ENCODE results near the gene ARHGAP26. TPM values are rescaled to one million over a fixed set of nuclear protein-coding genes. Genes with fewer than 3 reads are reported as not detected.

ARHGAP26 gene
- total and polyA plus RNA-seq, 2 donors (not counting 3 experiments of a cell fraction or from before 2014, with no cell fraction given), result 3.1 to 16.2 TPM

DNA sequence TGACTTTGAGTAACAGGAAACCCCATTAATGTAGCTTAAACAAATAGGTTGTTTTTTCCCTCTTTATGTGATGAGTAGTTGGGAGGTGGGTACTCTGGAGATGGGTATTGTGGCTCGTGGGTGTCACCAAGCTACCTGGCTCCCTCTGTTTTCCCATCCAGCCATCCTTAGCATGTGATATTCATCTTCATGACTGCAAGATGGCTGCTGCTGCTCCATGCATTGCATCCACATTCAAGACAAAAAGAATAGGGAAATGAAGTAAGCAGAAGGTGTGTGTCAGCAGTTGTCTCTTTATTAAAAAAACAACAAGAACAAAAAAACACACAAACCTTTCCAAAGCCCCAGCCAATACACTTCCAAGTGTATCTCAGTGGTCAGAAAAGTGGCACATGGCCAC, 6.5 kb upstream of the ARHGAP26 start:
- ChIA-PET CTCF (interaction anchor here (0.9 to 2.5 kb wide), 7 partner anchors 9 to 125 kb away, joined by 3 to 7 read pairs (median 3); no protein-coding TSS in a partner anchor), POLR2A (no interaction called here)
- no peak for FAIRE-seq
- TF ChIP-seq POLR2A (IDR thresholded peaks at IDR 0.05; ENCODE audit: low read depth, low read length), result no peak
- no peak for TF ChIP-seq EZH2 (IDR thresholded peaks at IDR 0.05; ENCODE audit: borderline replicate concordance, low read depth, low read length, severe bottlenecking)
- no peak for TF ChIP-seq JUN (IDR thresholded peaks at IDR 0.05; ENCODE audit: borderline replicate concordance, insufficient read depth, insufficient read length, low read depth)
- no peak for TF ChIP-seq FOS (IDR thresholded peaks at IDR 0.05; ENCODE audit: borderline replicate concordance, insufficient read depth, low read length)
- TF ChIP-seq, protein P1, sequence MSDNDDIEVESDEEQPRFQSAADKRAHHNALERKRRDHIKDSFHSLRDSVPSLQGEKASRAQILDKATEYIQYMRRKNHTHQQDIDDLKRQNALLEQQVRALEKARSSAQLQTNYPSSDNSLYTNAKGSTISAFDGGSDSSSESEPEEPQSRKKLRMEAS (IDR thresholded peaks at IDR 0.05; ENCODE audit: insufficient read depth, insufficient read length), result no peak
- no peak for TF ChIP-seq GATA2 (IDR thresholded peaks at IDR 0.05; ENCODE audit: insufficient read depth, insufficient read length, low read depth, low read length)
- no peaks in the 10 kb centered on the region for H3K9me3 ChIP-seq (replicated peaks; ENCODE audit: control insufficient read depth, insufficient read depth, low read length)
- no peaks in the 10 kb centered on the region for H3K36me3 ChIP-seq (ENCODE audit: control insufficient read depth in 2 of 2, extremely low read depth in 1 of 2, insufficient read depth in 2 of 2, low read length in 2 of 2)
- H3K9ac ChIP-seq (replicated peaks; ENCODE audit: extremely low read depth, insufficient read depth, low read length), result no peak overlapping the region
- intact Hi-C loops (cut with micrococcal nuclease) (no loop called here), dilution Hi-C loops (cut with MboI; ENCODE audit: extremely low pct_ligation_motif_present, low sequenced_read_pairs) (no loop called here)
- no peaks in the 10 kb centered on the region for H3K4me1 ChIP-seq (ENCODE audit: control insufficient read depth, extremely low read depth, insufficient read depth, low read length)
- no peak overlapping the region for H3K27ac ChIP-seq (ENCODE audit: insufficient read depth, low read depth, low read length)
- no peaks in the 10 kb centered on the region for H4K20me1 ChIP-seq (replicated peaks; ENCODE audit: control insufficient read depth, extremely low read depth, insufficient read depth, low read length)
- no peaks in the 10 kb centered on the region for H3K79me2 ChIP-seq (ENCODE audit: control insufficient read depth, insufficient read depth, low read length)
- no peak overlapping the region for H2AFZ ChIP-seq (ENCODE audit: low read depth, low read length)
- no TSS peak for BruUV-seq (replicated peaks)
- H3K4me2 ChIP-seq (ENCODE audit: insufficient read depth, low read length), result no peak overlapping the region
- H3K4me3 ChIP-seq (replicated peaks in 1 of 3; ENCODE audit: insufficient read depth in 1 of 3, low read depth in 1 of 3, low read length in 3 of 3), result no peak overlapping the region
- DNase-seq (ENCODE audit: low read depth, low spot score), result no peak
- no peaks in the 10 kb centered on the region for H3K27me3 ChIP-seq (ENCODE audit: control insufficient read depth in 2 of 2, insufficient read depth in 2 of 2, low read length in 2 of 2)
- no peaks in the 10 kb centered on the region for H3K9me1 ChIP-seq (replicated peaks; ENCODE audit: control insufficient read depth, extremely low read depth, insufficient read depth, low read length)

DNA sequence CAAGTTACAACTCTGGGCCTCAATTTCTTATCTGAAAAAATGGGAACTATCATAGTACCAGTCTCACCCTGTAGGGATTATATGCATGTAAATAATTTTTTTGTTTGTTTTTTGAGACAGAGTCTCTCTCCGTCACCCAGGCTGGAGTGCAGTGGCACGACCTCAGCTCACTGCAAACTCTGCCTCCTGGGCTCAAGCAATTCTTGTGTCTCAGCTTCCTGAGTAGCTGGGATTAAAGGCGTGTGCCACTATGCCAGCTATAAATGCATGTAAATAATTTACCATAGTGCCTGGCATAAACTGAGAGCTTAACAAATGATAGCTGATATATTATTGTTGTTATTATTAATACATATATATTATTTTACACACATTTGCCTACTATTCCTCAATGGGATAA, 3.0 kb upstream of the ARHGAP26 start:
- no peak for TF ChIP-seq POLR2A (IDR thresholded peaks at IDR 0.05; ENCODE audit: low read depth, low read length)
- TF ChIP-seq, protein P1 (IDR thresholded peaks at IDR 0.05; ENCODE audit: insufficient read depth, insufficient read length), result no peak
- TF ChIP-seq JUN (IDR thresholded peaks at IDR 0.05; ENCODE audit: borderline replicate concordance, insufficient read depth, insufficient read length, low read depth), result no peak
- POLR2A ChIA-PET, result no interaction called here
- no peak for FAIRE-seq
- intact Hi-C loops (cut with micrococcal nuclease) (no loop called here), dilution Hi-C loops (cut with MboI; ENCODE audit: extremely low pct_ligation_motif_present, low sequenced_read_pairs) (no loop called here)
- Histone ChIP-seq H3K4me1 (ENCODE audit: control insufficient read depth, extremely low read depth, insufficient read depth, low read length) (peaks cover 10% of the 10 kb centered on the region), H3K4me3 (replicated peaks in 1 of 3; ENCODE audit: insufficient read depth in 1 of 3, low read depth in 1 of 3, low read length in 3 of 3) (no peak overlapping the region), H3K9me3 (replicated peaks; ENCODE audit: control insufficient read depth, insufficient read depth, low read length) (no peaks in the 10 kb centered on the region), H3K9ac (replicated peaks; ENCODE audit: extremely low read depth, insufficient read depth, low read length) (no peak overlapping the region), H3K27ac (ENCODE audit: insufficient read depth, low read depth, low read length) (no peak overlapping the region), H3K27me3 (ENCODE audit: control insufficient read depth in 2 of 2, insufficient read depth in 2 of 2, low read length in 2 of 2) (no peaks in the 10 kb centered on the region), H3K79me2 (ENCODE audit: control insufficient read depth, insufficient read depth, low read length) (no peaks in the 10 kb centered on the region), H4K20me1 (replicated peaks; ENCODE audit: control insufficient read depth, extremely low read depth, insufficient read depth, low read length) (no peaks in the 10 kb centered on the region), H2AFZ (ENCODE audit: low read depth, low read length) (no peak overlapping the region), H3K4me2 (ENCODE audit: insufficient read depth, low read length) (no peak overlapping the region), H3K9me1 (replicated peaks; ENCODE audit: control insufficient read depth, extremely low read depth, insufficient read depth, low read length) (no peaks in the 10 kb centered on the region), H3K36me3 (ENCODE audit: control insufficient read depth in 2 of 2, extremely low read depth in 1 of 2, insufficient read depth in 2 of 2, low read length in 2 of 2) (no peaks in the 10 kb centered on the region)
- CTCF ChIA-PET, result interaction anchor here (0.8 to 6.6 kb wide), 11 partner anchors 11 to 122 kb away, joined by 3 to 92 read pairs (median 3); no protein-coding TSS in a partner anchor
- BruUV-seq (replicated peaks), result no TSS peak
- DNase-seq (ENCODE audit: low read depth, low spot score), result no peak
